BLaER1 treated with 17β-estradiol and CSF1 and Interleukin-3, amounts not matched to agents 10 nM and 100 nM (cell line): Measurements from ENCODE around the gene C2orf81.

Source experiments
- H3K27ac ChIP-seq, 11 experiments: shearing (Covaris generic); formaldehyde crosslinking; 2 replicates each; pipeline ENCODE4 v1.8.1; 2022
- H3K27me3 ChIP-seq, 11 experiments: shearing (Covaris generic); formaldehyde crosslinking; 2 replicates each; pipeline ENCODE4 v1.8.1; 2022
- H3K36me3 ChIP-seq, 11 experiments: shearing (Covaris generic); formaldehyde crosslinking; 2 replicates each; pipeline ENCODE4 v1.8.1; 2022
- H3K4me1 ChIP-seq, 10 experiments: shearing (Covaris generic); formaldehyde crosslinking; 2 replicates each; pipeline ENCODE4 v1.8.1; 2022
- H3K4me2 ChIP-seq, 11 experiments: shearing (Covaris generic); formaldehyde crosslinking; 2 replicates each; pipeline ENCODE4 v1.8.1; 2022
- H3K4me3 ChIP-seq, 10 experiments: shearing (Covaris generic); formaldehyde crosslinking; 2 replicates each; pipeline ENCODE4 v1.8.1; 2022
- H3K9ac ChIP-seq, 11 experiments: shearing (Covaris generic); formaldehyde crosslinking; 2 replicates each; pipeline ENCODE4 v1.8.1; 2022
- H3K9me3 ChIP-seq, 11 experiments: shearing (Covaris generic); formaldehyde crosslinking; replicated peaks in 1 of 11; 2 replicates each; pipeline ENCODE4 v1.8.1; 2022
- H4K20me1 ChIP-seq, 11 experiments: shearing (Covaris generic); formaldehyde crosslinking; 2 replicates each; pipeline ENCODE4 v1.8.1; 2022
- Cebpa-rat ChIP-seq, 11 experiments: shearing (Covaris generic); IDR thresholded peaks; 2 replicates each; pipeline ENCODE4 v1.8.1; 2022

C2orf81 gene

DNA sequence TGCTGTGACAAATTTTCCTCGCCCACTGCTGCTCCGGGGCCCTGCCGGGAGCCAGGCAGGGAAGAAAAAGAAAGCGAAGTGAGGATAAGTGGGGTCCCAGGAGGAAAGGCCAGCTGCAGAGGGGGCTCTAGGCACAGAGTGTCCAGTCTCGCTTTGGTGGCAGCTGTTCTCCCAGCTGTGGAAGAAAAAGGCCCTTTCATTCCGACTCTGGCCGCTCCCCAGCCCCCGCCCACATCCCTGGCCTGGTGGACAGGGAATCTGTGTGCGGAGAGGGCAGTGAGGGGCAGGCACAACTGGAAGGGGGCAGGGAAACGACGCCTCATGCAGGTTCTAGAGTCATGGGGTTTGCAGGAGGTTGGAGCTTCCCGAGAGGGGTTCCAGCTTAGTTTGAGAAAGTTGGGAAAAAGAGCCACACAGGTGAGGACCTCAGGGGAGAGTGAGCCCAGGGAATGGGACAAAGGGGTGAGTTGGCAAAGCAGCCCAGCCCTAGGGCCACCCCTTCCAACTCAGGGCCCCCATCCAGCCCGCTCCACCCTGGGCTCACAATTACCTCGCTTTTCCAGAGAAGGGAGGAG is 18.5 kb upstream of the C2orf81 start:
- Histone ChIP-seq H3K27me3 (peaks cover 15 to 25% (median 20%) of the 10 kb centered on the region in 11 experiments), H3K4me1 (peaks cover 64 to 78% (median 70%) of the 10 kb centered on the region in 10 experiments), H3K36me3 (no peaks in the 10 kb centered on the region), H3K4me3 (peak overlapping the region; percentile 62 to 74 (median 68)), H3K4me2 (peak overlapping the region; percentile 89 to 100 (median 99)), H3K27ac (peak overlapping the region; percentile 48 to 94 (median 85)), H4K20me1 (no peaks in the 10 kb centered on the region), H3K9ac (peak overlapping the region; percentile 75 to 90 (median 82)), H3K9me3 (peaks cover 0 to 13% (median 0%) of the 10 kb centered on the region in 11 experiments; a peak in 7 of 22 replicates)
- TF ChIP-seq Cebpa-rat (IDR thresholded peaks at IDR 0.05), result no peak

DNA sequence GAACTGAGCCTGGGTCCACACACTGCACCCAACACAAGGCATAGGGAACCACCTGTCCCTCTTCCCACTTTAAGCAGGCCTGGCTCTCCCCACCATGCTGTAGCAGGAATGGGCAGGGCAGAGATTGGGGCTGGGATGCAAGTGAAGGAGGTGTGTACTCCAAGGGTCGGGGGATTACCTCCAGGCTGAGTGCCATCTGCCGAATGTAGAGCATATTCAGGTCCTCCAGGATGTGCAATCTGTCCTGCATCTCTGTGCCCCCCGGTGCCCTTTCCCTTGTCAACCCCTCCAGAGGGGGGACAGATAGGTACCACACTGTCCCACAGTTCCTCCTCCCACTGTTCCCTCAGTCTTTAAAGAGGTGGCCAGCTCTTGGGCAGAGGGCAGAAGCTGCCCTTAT is 18.0 kb upstream of the C2orf81 start:
- peak overlapping the region; percentile 89 to 100 (median 99) for H3K4me2 ChIP-seq
- H4K20me1 ChIP-seq, result no peaks in the 10 kb centered on the region
- H3K27me3 ChIP-seq, result peaks cover 15 to 25% (median 20%) of the 10 kb centered on the region in 11 experiments
- H3K4me1 ChIP-seq, result peaks cover 60 to 72% (median 65%) of the 10 kb centered on the region in 10 experiments
- peak overlapping the region; percentile 48 to 94 (median 85); a peak in 21 of 22 replicates for H3K27ac ChIP-seq
- H3K4me3 ChIP-seq, result peak overlapping the region; percentile 62 to 74 (median 68)
- peaks cover 0 to 13% (median 0%) of the 10 kb centered on the region in 11 experiments; a peak in 7 of 22 replicates for H3K9me3 ChIP-seq
- no peak for TF ChIP-seq Cebpa-rat (IDR thresholded peaks at IDR 0.05)
- H3K36me3 ChIP-seq, result no peaks in the 10 kb centered on the region
- H3K9ac ChIP-seq, result peak overlapping the region; percentile 75 to 90 (median 82)

DNA sequence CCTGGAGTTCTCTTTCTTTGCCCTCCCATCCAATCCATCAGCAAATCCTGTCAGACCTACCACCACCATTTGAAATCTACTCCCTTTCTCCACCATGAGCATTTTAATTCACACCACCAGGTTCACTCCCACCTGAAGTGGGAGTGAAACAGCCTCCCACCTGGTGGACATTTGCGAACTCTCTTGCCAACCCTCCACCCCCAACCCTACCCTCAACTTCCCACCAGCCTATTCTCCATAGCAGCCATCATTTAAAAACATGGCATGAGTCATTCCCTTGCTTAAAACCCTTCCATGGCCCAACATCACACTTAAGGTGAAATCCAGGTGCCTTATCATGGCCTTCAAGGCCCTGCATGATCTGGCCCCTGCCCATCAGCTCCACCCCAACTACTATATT is 16.8 kb upstream of the C2orf81 start:
- Histone ChIP-seq H3K9ac (no peak overlapping the region), H3K27ac (peak overlapping the region in 4 of 11 experiments; percentile 23 to 59 (median 54); a peak in 4 of 22 replicates), H4K20me1 (no peaks in the 10 kb centered on the region), H3K4me3 (0 out of 20 replicates have a peak overlapping the region, but pooled peaks of 1 of the 10 experiments have one; percentile 3), H3K36me3 (no peaks in the 10 kb centered on the region), H3K9me3 (peaks cover 0 to 13% (median 0%) of the 10 kb centered on the region in 11 experiments; a peak in 7 of 22 replicates), H3K4me2 (peak overlapping the region; percentile 89 to 100 (median 99)), H3K27me3 (peaks cover 15 to 25% (median 20%) of the 10 kb centered on the region in 11 experiments), H3K4me1 (peaks cover 50 to 62% (median 55%) of the 10 kb centered on the region in 10 experiments)
- TF ChIP-seq Cebpa-rat (IDR thresholded peaks at IDR 0.05), result no peak

DNA sequence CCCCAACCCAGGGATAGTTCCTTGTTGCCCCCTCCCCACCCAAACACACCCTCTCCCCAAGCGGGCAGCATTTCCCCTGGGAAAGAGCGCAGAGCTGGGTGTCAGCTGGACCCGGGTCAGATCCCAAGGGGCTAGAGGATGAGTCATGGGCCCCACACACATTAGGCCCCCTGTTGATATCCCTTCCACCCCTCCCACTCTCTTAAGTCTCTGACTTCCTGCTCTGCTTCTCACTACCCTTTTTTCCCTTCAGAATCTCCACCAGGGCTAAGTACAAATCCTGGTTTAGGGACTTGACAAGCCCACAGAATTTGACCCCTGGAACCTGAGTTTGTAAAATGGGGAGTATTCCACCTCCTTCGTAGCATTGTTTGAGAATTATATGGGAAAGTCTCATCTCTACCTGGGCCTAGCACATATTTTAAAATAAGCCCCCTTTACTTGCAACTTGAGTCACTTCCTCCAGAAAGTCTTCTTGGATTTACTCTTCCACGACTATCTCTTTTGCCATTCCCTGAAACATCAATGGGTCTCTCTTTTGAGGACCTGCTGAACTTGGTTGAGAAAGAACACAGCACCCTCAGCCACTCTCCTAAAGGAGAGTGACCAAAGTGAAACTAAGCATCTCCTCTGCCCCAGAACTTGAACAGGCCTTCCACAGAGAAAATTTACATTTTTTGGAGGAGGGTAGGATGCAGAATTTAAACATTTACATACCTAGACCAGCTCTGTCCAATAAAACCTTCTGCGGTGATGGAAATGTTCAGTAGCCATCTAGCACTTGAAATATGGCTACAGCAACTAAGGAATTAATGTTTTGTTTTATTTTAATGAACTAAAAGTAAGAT is 15.7 kb upstream of the C2orf81 start:
- H3K4me3 ChIP-seq, result peak overlapping the region in 4 of 10 experiments; percentile 2 to 13 (median 3); a peak in 3 of 20 replicates
- H3K27ac ChIP-seq, result peak overlapping the region; percentile 20 to 72 (median 59); a peak in 19 of 22 replicates
- peak overlapping the region in 9 of 11 experiments; percentile 11 to 58 (median 31); a peak in 9 of 22 replicates for H3K9ac ChIP-seq
- H3K4me1 ChIP-seq, result peaks cover 50 to 62% (median 55%) of the 10 kb centered on the region in 10 experiments
- peaks cover 1 to 7% (median 5%) of the 10 kb centered on the region in 11 experiments; a peak in 11 of 22 replicates for H3K36me3 ChIP-seq
- H3K4me2 ChIP-seq, result peak overlapping the region; percentile 89 to 100 (median 99)
- peaks cover 12 to 17% (median 16%) of the 10 kb centered on the region in 11 experiments for H3K27me3 ChIP-seq
- no peak for TF ChIP-seq Cebpa-rat (IDR thresholded peaks at IDR 0.05)
- no peaks in the 10 kb centered on the region for H4K20me1 ChIP-seq
- peaks cover 0 to 10% (median 0%) of the 10 kb centered on the region in 11 experiments; a peak in 7 of 22 replicates for H3K9me3 ChIP-seq

DNA sequence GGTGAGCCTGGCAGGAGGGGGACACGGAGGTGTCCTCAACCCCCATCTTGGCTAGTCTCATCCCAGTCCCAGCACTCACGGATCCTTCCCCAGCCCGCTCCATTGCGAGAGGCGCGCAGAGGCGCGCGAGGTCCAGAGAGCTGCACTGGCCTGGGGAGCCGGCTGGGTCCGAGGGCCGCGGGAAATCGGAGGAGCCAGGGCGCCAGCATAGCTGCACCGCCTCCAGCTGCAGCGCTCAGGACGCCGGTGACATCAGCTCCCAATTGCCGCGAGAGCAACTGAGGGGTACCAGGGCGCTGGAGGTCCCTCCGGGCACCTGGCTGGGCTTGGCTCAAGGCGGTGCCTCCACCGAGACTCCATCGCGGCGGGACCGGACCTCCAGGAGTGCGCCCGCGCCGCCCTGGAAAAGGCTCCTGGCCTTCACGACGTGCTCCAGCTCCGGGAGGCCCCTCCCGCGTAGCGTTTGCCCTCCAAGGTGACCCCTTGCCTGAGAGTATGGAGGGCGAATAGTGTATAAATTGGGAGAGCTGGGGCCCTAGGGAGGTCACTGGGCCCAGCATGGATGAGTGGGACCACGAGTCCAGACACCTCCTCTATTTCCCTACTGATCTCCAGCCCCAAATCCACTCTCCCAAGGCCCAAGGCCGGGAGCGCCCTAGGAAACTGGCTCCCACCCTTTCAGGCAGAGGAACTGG is 14.8 kb upstream of the C2orf81 start:
- TF ChIP-seq Cebpa-rat (IDR thresholded peaks at IDR 0.05), result no peak
- H3K4me1 ChIP-seq, result peaks cover 50 to 56% (median 52%) of the 10 kb centered on the region in 10 experiments
- peaks cover 0 to 2% (median 0%) of the 10 kb centered on the region in 11 experiments; a peak in 1 of 22 replicates for H3K9me3 ChIP-seq
- H3K9ac ChIP-seq, result peak overlapping the region in 6 of 11 experiments; percentile 11 to 58 (median 39); a peak in 7 of 22 replicates
- H3K27ac ChIP-seq, result peak overlapping the region; percentile 20 to 72 (median 59); a peak in 18 of 22 replicates
- H3K4me2 ChIP-seq, result peak overlapping the region; percentile 89 to 100 (median 99)
- H3K4me3 ChIP-seq, result no peak overlapping the region
- H3K36me3 ChIP-seq, result peaks cover 4 to 15% (median 13%) of the 10 kb centered on the region in 11 experiments; a peak in 14 of 22 replicates
- no peaks in the 10 kb centered on the region for H4K20me1 ChIP-seq
- peaks cover 4 to 9% (median 7%) of the 10 kb centered on the region in 11 experiments for H3K27me3 ChIP-seq

DNA sequence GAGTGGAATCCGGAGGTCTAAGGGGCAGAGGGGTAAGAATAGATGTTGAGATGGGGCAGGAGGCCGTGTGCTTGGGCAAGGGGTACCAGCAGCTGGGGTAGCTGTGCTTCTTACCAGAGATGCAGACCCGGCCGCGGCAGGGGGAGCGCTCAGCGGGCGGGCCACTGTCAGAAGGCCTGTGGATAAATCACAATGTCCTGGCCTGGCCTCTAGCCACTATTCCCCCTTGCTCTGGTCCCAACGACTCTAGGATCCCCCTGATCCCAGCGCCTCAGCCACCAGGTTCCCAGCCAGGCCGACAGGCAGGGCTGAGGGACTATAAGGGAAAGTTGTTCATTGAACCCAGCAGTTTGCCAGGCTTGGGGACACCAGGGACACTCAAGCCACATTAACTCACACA is 9.1 kb upstream of the C2orf81 start:
- Histone ChIP-seq H3K4me3 (no peak overlapping the region), H3K9ac (0 out of 22 replicates have a peak overlapping the region, but pooled peaks of 2 of the 11 experiments have one; percentile 10 to 33), H3K27me3 (no peaks in the 10 kb centered on the region), H3K36me3 (peaks cover 57 to 73% (median 63%) of the 10 kb centered on the region in 11 experiments), H3K4me1 (peaks cover 0 to 15% (median 0%) of the 10 kb centered on the region in 10 experiments; a peak in 5 of 20 replicates), H3K27ac (no peak overlapping the region), H4K20me1 (peaks cover 0 to 3% (median 0%) of the 10 kb centered on the region in 11 experiments; a peak in 1 of 22 replicates), H3K9me3 (no peaks in the 10 kb centered on the region), H3K4me2 (no peak overlapping the region)
- TF ChIP-seq Cebpa-rat (IDR thresholded peaks at IDR 0.05), result no peak

DNA sequence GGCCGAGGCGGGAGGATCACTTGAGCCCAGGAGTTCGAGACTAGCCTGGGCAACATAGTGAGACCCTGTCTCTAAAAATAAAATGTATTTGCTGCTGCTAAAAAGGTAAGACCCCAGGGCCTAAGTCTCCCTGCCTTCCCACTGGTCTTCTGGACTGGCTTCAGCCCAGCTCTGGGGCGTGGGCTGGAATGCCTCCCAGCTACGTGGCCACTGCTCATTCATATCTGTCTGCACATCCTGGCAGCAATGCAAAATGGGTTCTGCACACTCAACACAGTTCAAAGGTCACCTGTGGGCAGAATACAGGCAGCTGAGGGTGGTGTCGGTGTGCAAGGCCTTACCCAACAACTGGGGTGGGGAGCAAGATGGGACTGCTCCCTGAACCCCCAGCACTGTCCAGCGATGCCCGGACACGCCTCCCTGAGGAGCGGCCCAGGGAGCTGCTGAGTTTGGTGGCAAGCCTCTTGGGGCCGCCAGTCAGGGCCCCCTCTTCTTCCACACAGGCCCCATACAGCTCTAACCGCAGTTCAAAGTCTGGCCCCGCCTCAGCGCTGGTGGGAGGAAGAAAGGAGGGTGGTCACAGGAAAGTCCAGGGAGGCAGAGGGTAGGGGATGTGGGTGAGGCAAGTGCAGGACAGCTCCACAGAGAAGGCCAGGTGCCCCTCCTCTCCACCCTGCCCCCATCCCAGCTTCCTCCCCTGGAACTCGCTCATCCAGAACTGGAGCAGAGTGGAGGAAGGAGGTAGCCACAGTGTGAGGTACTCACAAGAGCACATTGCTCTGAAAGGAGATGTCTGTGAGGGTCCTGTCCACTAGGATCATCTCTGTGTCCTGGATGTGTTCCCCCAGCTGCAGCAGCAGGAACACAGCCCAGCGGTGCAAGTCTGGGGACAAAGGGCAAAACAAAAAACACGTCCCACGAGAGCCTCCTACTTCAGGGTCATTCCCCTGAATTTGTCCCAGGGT is 8.3 kb upstream of the C2orf81 start:
- H3K27me3 ChIP-seq, result no peaks in the 10 kb centered on the region
- H3K27ac ChIP-seq, result no peak overlapping the region
- no peaks in the 10 kb centered on the region for H3K9me3 ChIP-seq
- H3K9ac ChIP-seq, result 0 out of 22 replicates have a peak overlapping the region, but pooled peaks of 2 of the 11 experiments have one; percentile 10 to 33
- H3K36me3 ChIP-seq, result peaks cover 65 to 80% (median 70%) of the 10 kb centered on the region in 11 experiments
- peaks cover 0 to 3% (median 0%) of the 10 kb centered on the region in 11 experiments; a peak in 1 of 22 replicates for H4K20me1 ChIP-seq
- no peak overlapping the region for H3K4me3 ChIP-seq
- no peak overlapping the region for H3K4me2 ChIP-seq
- no peak for TF ChIP-seq Cebpa-rat (IDR thresholded peaks at IDR 0.05)
- peaks cover 0 to 15% (median 0%) of the 10 kb centered on the region in 10 experiments; a peak in 4 of 20 replicates for H3K4me1 ChIP-seq
